OCI-LY3 (cell line): ENCODE measurements around the gene TACR1.

Experiments
- EZH2phosphoT487 ChIP-seq: fragments of 200-600 bp; shearing (Covaris generic); IDR thresholded peaks from 2 replicates; pipeline ENCODE4 v1.6.1; 2018; ENCODE audit warnings: antibody characterized with exemption, mixed run types, low read depth
- TF ChIP-seq, protein P1 (sequence below): fragments of 200-600, 300-600 bp; sonication (generic); IDR thresholded peaks from 2 replicates; pipeline ENCODE4 v1.5.1; 2014; ENCODE audit warnings: antibody characterized with exemption, low read length, low read depth

- TF ChIP-seq, protein P1, sequence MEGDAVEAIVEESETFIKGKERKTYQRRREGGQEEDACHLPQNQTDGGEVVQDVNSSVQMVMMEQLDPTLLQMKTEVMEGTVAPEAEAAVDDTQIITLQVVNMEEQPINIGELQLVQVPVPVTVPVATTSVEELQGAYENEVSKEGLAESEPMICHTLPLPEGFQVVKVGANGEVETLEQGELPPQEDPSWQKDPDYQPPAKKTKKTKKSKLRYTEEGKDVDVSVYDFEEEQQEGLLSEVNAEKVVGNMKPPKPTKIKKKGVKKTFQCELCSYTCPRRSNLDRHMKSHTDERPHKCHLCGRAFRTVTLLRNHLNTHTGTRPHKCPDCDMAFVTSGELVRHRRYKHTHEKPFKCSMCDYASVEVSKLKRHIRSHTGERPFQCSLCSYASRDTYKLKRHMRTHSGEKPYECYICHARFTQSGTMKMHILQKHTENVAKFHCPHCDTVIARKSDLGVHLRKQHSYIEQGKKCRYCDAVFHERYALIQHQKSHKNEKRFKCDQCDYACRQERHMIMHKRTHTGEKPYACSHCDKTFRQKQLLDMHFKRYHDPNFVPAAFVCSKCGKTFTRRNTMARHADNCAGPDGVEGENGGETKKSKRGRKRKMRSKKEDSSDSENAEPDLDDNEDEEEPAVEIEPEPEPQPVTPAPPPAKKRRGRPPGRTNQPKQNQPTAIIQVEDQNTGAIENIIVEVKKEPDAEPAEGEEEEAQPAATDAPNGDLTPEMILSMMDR, result no peak
- TF ChIP-seq EZH2phosphoT487, result no peak
Measured at GRCh38 chr2:75168186-75168585, 31.1 kb downstream of the TACR1 start.
